Heart right ventricle (tissue), 16 donors: Measurements from ENCODE around the gene MFAP4. TPM values are rescaled to one million over a fixed set of nuclear protein-coding genes. Genes with fewer than 3 reads are reported as not detected.

Source experiments
- ATAC-seq, 8 donors: fragments of 200-7000 bp; cut with Tn5 transposase; one replicate each; pipeline ENCODE4 v1.9.1; 2020; ENCODE audit warnings: mild to moderate bottlenecking in 8 of 8, moderate library complexity in 8 of 8, moderate number of reproducible peaks in 1 of 8
- DNase-seq, 2 donors: peaks; one replicate each; pipeline ENCODE4 v3.0.0-alpha.2; 2020
- H3K27ac ChIP-seq, 10 donors: fragments of 200-600 bp; sonication (generic) in 2 of 10; one replicate each; pipeline versions ENCODE4 v1.5.0 to v1.8.0; 2020 to 2022; ENCODE audit warnings: mild to moderate bottlenecking in 3 of 10
- H3K27me3 ChIP-seq, 7 donors: fragments of 200-600 bp; one replicate each; pipeline ENCODE4 v1.8.0; 2021 to 2022; ENCODE audit warnings: mild to moderate bottlenecking in 2 of 7
- H3K36me3 ChIP-seq, 9 donors: fragments of 200-600 bp; sonication (generic) in 1 of 9; one replicate each; pipeline versions ENCODE4 v1.5.0 to v1.8.0; 2020 to 2022; ENCODE audit warnings: mild to moderate bottlenecking in 2 of 9
- H3K4me1 ChIP-seq, 9 donors: fragments of 200-600 bp; sonication (generic) in 1 of 9; one replicate each; pipeline versions ENCODE4 v1.5.0 to v1.8.0; 2020 to 2022; ENCODE audit warnings: mild to moderate bottlenecking in 4 of 9
- H3K4me3 ChIP-seq, 10 donors: fragments of 200-600 bp; sonication (generic) in 2 of 10; one replicate each; pipeline versions ENCODE4 v1.5.0 to v1.8.0; 2020 to 2022; ENCODE audit warnings: mild to moderate bottlenecking in 7 of 10, moderate library complexity in 2 of 10
- H3K9me3 ChIP-seq, 11 donors: fragments of 200-600 bp in 10 of 11; sonication (generic) in 2 of 11; one replicate each; pipeline versions ENCODE4 v1.5.0 to v1.8.0; 2013 to 2022; ENCODE audit warnings: mild to moderate bottlenecking in 2 of 11, control low read depth in 1 of 11, moderate library complexity in 1 of 11
- WGBS, 2 donors: extraction: QIAGEN DNeasy Blood & Tissue Kit; methylation state at CpG; one replicate each; pipeline ENCODE4 v1.1.7; 2013; ENCODE audit warnings: inconsistent platforms in 1 of 2; 5-methylcytosine and 5-hydroxymethylcytosine counted together
- intact Hi-C, 10 donors: fragments of 100-400 bp; cut with DNase I; formaldehyde crosslinking; loops; one replicate each; pipeline versions ENCODE4 v1.11.1 to v1.14.2; 2022
- polyA plus RNA-seq, 2 donors: library from polyadenylated mRNA; stranded (reverse); fragments of 200-250 nt; gene quantifications; one replicate each; pipeline ENCODE4 v1.2.3, GENCODE V29; 2013
- total RNA-seq, 10 donors: library from RNA; stranded (reverse); fragmentation: NEBNext Ultra II Directional in 3 of 10; extraction: Animal tissue kit (Norgen Biotek cat#: 25700) in 3 of 10; gene quantifications; one replicate each; pipeline versions ENCODE4 v1.2.1 to v1.2.4, GENCODE V29; 2021 to 2023
- TF ChIP-seq, protein P1 (sequence below), 9 donors: fragments of 200-600 bp; sonication (generic) in 2 of 9; IDR thresholded peaks; one replicate each; pipeline versions ENCODE4 v1.5.0 to v1.8.0; 2021 to 2022; ENCODE audit warnings: antibody characterized with exemption in 9 of 9, mild to moderate bottlenecking in 5 of 9, moderate library complexity in 1 of 9
- donor health status: Arrhythmogenic right ventricular cardiomyopathy.
- donor health status: ischemic (EF 13 %, LVEDD 7.1; RV severe dilation, severe dysfunction).
- donor health status: healthy with polysubstance abuse.
- donor health status: DM: no; HTN: yes; CAD: no.
- donor health status: DM: no; HTN: no; CAD: no.
- donor health status: ischemic (EF 25% LVEDD 6.9; RV normal size, moderate dysfunction).
- donor health status: ischemic (EF 25% LVEDD 5.7; RV mildly dilated, moderate dysfunction).
- donor health status: healthy.
- donor health status: DM: yes; HTN: yes; CAD: no.
- donor health status: Ischemic cardiomyopathy.
- donor health status: ischemic (EF 35%, LVEDD 5.7; RV mildly dilated, moderate dysfunction).
- donor health status: nonischemic (EF 11% LVEDD 7.7; RV severe dilation, severe dysfunction).
- donor health status: DM: yes; HTN: yes; CAD: no.
- donor health status: PGD.
- donor health status: ischemic (EF 29% LVEDD 5.4; RV normal size, mild dysfunction).
- donor health status: nonischemic (EF 23%, LVEDD 6.1; RV moderate dilation, normal function).

MFAP4 gene
- total and polyA plus RNA-seq, 12 donors, result 15.4 to 101 (median 41.6) TPM

DNA sequence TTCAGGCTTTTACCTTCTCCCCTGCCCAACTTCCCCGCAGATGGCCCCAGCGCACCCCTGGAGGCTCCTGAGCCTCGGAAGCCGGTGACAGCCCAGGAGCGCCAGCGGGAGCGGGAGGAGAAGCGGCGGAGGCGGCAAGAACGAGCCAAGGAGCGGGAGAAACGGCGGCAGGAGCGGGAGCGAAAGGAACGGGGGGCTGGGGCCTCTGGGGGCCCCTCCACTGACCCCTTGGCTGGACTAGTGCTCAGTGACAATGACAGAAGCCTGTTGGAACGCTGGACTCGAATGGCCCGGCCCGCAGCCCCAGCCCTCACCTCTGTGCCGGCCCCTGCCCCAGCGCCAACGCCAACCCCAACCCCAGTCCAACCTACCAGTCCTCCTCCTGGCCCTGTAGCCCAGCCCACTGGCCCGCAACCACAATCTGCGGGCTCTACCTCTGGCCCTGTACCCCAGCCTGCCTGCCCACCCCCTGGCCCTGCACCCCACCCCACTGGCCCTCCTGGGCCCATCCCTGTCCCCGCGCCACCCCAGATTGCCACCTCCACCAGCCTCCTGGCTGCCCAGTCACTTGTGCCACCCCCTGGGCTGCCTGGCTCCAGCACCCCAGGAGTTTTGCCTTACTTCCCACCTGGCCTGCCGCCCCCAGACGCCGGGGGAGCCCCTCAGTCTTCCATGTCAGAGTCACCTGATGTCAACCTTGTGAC lies 5.1 kb downstream of the MFAP4 start:
- H3K4me1 ChIP-seq, result peaks cover 14 to 69% (median 50%) of the 10 kb centered on the region in 9 donors
- ATAC-seq, result no peak
- H3K4me3 ChIP-seq, result no peak overlapping the region
- intact Hi-C loops, result no loop called here
- no peak overlapping the region for H3K27ac ChIP-seq
- no peak for DNase-seq
- TF ChIP-seq, protein P1, sequence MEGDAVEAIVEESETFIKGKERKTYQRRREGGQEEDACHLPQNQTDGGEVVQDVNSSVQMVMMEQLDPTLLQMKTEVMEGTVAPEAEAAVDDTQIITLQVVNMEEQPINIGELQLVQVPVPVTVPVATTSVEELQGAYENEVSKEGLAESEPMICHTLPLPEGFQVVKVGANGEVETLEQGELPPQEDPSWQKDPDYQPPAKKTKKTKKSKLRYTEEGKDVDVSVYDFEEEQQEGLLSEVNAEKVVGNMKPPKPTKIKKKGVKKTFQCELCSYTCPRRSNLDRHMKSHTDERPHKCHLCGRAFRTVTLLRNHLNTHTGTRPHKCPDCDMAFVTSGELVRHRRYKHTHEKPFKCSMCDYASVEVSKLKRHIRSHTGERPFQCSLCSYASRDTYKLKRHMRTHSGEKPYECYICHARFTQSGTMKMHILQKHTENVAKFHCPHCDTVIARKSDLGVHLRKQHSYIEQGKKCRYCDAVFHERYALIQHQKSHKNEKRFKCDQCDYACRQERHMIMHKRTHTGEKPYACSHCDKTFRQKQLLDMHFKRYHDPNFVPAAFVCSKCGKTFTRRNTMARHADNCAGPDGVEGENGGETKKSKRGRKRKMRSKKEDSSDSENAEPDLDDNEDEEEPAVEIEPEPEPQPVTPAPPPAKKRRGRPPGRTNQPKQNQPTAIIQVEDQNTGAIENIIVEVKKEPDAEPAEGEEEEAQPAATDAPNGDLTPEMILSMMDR (IDR thresholded peaks at IDR 0.05), result no peak
- H3K36me3 ChIP-seq, result peaks cover 0 to 68% (median 25%) of the 10 kb centered on the region in 9 donors
- 92 to 94% methylated on average over 30 to 31 of the region's 31 CpGs for WGBS, 2 donors
- no peaks in the 10 kb centered on the region for H3K9me3 ChIP-seq
- no peaks in the 10 kb centered on the region for H3K27me3 ChIP-seq

DNA sequence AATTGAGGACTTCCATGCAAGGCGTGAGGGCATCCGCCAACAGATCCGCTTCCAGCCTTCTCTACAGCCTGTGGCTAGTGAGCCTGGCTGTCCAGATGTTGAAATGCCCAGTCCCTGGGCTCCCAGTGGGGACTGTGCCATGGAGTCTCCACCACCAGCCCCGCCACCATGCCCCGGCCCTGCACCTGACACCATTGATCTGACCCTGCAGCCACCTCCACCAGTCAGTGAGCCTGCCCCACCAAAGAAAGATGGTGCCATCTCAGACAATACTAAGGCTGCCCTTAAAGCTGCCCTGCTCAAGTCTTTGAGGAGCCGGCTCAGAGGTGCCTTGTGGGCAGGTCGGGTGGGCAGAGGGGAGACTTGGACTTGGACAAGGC lies 5.6 kb downstream of the MFAP4 start:
- Histone ChIP-seq H3K4me1 (peaks cover 15 to 67% (median 48%) of the 10 kb centered on the region in 9 donors), H3K27ac (no peak overlapping the region), H3K4me3 (no peak overlapping the region), H3K36me3 (peaks cover 0 to 68% (median 25%) of the 10 kb centered on the region in 9 donors), H3K27me3 (no peaks in the 10 kb centered on the region), H3K9me3 (no peaks in the 10 kb centered on the region)
- intact Hi-C loops, result no loop called here
- WGBS, 2 donors, result 95% methylated on average over 7 of the region's 7 CpGs
- ATAC-seq, result no peak
- no peak for DNase-seq
- TF ChIP-seq, protein P1 (IDR thresholded peaks at IDR 0.05), result no peak

DNA sequence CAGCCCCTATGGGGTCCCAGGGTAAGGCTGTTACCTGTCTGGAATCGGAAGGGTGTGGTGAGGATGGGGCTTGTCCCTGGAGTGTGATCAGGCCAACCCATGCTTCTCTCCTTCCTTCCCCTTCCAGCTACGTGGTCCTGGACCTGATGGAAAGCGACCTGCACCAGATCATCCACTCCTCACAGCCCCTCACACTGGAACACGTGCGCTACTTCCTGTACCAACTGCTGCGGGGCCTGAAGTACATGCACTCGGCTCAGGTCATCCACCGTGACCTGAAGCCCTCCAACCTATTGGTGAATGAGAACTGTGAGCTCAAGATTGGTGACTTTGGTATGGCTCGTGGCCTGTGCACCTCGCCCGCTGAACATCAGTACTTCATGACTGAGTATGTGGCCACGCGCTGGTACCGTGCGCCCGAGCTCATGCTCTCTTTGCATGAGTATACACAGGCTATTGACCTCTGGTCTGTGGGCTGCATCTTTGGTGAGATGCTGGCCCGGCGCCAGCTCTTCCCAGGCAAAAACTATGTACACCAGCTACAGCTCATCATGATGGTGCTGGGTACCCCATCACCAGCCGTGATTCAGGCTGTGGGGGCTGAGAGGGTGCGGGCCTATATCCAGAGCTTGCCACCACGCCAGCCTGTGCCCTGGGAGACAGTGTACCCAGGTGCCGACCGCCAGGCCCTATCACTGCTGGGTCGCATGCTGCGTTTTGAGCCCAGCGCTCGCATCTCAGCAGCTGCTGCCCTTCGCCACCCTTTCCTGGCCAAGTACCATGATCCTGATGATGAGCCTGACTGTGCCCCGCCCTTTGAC lies 6.3 kb downstream of the MFAP4 start:
- Histone ChIP-seq H3K9me3 (no peaks in the 10 kb centered on the region), H3K27me3 (no peaks in the 10 kb centered on the region), H3K4me1 (peaks cover 10 to 60% (median 41%) of the 10 kb centered on the region in 9 donors), H3K36me3 (peaks cover 0 to 66% (median 25%) of the 10 kb centered on the region in 9 donors), H3K4me3 (no peak overlapping the region), H3K27ac (no peak overlapping the region)
- TF ChIP-seq, protein P1 (IDR thresholded peaks at IDR 0.05), result no peak
- DNase-seq, result no peak
- intact Hi-C loops, result no loop called here
- no peak for ATAC-seq
- WGBS, 2 donors, result 94% methylated on average over 29 of the region's 29 CpGs

DNA sequence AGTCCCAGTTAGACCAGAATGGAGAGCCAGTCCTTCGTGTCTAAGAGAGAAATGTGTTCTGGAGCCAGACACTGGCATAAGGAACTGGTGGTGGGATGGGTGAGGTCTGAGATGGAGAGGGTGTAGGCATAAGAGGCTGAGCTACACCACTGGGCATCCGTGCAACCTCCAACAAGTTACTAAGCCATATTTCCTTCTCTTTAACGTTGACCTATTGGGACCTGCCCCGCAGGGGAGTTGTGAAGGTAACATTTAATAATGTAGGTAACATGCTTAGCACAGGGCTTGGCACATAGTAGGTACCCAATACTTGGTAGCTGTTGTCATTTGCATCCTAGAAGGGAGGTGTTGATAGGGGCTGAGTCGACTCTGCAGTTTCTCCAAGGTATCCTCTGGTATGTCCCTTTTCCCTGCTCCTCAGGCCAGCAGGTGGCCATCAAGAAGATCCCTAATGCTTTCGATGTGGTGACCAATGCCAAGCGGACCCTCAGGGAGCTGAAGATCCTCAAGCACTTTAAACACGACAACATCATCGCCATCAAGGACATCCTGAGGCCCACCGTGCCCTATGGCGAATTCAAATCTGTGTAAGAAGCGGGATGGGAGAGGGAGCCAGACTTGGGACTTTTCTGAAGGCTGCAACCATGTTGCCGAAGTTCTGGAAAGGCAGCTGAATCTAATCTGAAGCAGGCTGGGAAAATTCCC lies 7.5 kb downstream of the MFAP4 start:
- ATAC-seq (no peak), DNase-seq (no peak)
- WGBS, 2 donors, result 81 to 83% methylated on average over 13 of the region's 13 CpGs
- H3K4me3 ChIP-seq, result peak overlapping the region; percentile 61 to 96 (median 88)
- H3K27me3 ChIP-seq, result no peaks in the 10 kb centered on the region
- peaks cover 7 to 48% (median 30%) of the 10 kb centered on the region in 9 donors for H3K4me1 ChIP-seq
- TF ChIP-seq, protein P1 (IDR thresholded peaks at IDR 0.05), result no peak
- H3K9me3 ChIP-seq, result no peaks in the 10 kb centered on the region
- intact Hi-C loops, result loop anchor here in 2 of 10 donors (5.0 kb wide), 1 partner anchor 68 kb away; no protein-coding TSS in a partner anchor
- peak overlapping the region in 6 of 10 donors; percentile 84 to 98 (median 94) for H3K27ac ChIP-seq
- peaks cover 0 to 56% (median 25%) of the 10 kb centered on the region in 9 donors for H3K36me3 ChIP-seq
